Measurements from ENCODE around the gene PHAF1. TPM values are rescaled to one million over a fixed set of nuclear protein-coding genes. Genes with fewer than 3 reads are reported as not detected.
A peak's percentile ranks its signal among the peaks of the same experiment; 100 is the strongest.

The PHAF1 gene
- total RNA-seq, 1 donor: 16.0 TPM

GRCh38 chr16:67082100-67082499 is 27.6 kb upstream of the PHAF1 start:
- no peak for TF ChIP-seq CTCF (IDR thresholded peaks at IDR 0.05; ENCODE audit: insufficient read depth, low read depth, low read length)
- DNase-seq (ENCODE audit: low read depth): no peak
- H3K4me3 ChIP-seq (ENCODE audit: low read depth, low read length): no peak overlapping the region

- H3K4me3 ChIP-seq (ENCODE audit: low read depth, low read length): no peak overlapping the region
- no peak for TF ChIP-seq CTCF (IDR thresholded peaks at IDR 0.05; ENCODE audit: insufficient read depth, low read depth, low read length)
- DNase-seq (ENCODE audit: low read depth): no peak
These were observed 26.9 kb upstream of the PHAF1 start for GRCh38 chr16:67082891-67083290.

DNA sequence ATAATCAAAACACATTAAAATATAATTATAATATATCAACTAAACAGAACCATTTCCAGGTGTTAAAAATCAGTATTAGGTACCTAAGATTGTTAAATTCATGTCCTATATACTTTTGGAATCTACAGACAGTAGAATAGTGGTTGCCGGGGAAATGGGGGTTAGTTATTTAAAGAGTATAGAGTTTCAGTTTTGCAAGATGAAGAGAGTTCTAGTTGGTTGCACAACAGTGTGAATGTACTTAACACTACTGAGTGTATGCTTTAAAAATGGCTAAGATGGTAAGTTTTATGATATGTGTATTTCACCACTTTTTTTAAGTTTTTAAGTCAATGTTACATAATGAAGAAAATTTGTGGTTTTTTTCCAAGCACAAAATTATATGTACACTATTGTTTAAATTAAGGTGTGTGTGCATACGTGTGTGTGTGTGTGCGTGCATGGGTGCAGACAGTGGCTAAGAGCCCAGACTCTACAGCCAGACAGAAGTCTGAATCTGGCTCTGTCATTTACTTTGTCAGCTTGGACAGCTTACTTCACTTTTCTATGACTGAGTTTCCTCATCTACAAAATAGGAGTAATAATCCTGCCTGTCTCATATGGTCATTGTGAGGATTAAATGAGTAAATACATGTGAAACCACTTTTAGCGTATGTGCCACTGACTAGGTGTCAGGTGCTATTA is 25.3 kb upstream of the PHAF1 start:
- peak; percentile 66 for DNase-seq (ENCODE audit: low read depth)
- no peak overlapping the region for H3K4me3 ChIP-seq (ENCODE audit: low read depth, low read length)
- no peak for TF ChIP-seq CTCF (IDR thresholded peaks at IDR 0.05; ENCODE audit: insufficient read depth, low read depth, low read length)

- peak; percentile 37 for DNase-seq (ENCODE audit: low read depth)
- no peak overlapping the region for H3K4me3 ChIP-seq (ENCODE audit: low read depth, low read length)
- no peak for TF ChIP-seq CTCF (IDR thresholded peaks at IDR 0.05; ENCODE audit: insufficient read depth, low read depth, low read length)
These were observed 22.9 kb upstream of the PHAF1 start for GRCh38 chr16:67086822-67087221.

- no peak for TF ChIP-seq CTCF (IDR thresholded peaks at IDR 0.05; ENCODE audit: insufficient read depth, low read depth, low read length)
- H3K4me3 ChIP-seq (ENCODE audit: low read depth, low read length): no peak overlapping the region
These were observed 22.4 kb upstream of the PHAF1 start for GRCh38 chr16:67087291-67087690.

DNA sequence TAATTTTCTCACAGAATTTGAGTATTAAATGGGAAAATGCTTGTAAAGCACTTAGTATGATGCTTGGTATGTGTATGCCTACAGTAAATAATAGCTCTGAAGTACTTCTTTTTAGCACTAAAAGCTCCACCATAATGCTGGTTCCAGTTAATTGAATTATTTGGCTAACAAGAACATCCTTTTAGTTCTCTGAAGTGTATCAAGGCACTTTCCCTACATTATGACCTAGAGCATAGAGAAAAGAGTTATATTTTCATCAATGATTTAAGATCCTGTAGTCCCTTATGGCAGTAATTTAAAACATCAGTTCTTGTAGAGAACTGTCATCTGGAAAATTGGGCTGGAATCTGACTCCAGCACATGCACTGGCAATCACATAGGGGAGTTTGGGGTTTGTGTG is 21.9 kb upstream of the PHAF1 start:
- H3K4me3 ChIP-seq (ENCODE audit: low read depth, low read length): no peak overlapping the region
- no peak for DNase-seq (ENCODE audit: low read depth)
- TF ChIP-seq CTCF (IDR thresholded peaks at IDR 0.05; ENCODE audit: insufficient read depth, low read depth, low read length): no peak

More at GRCh38 chr16:67087291-67087690, 22.4 kb upstream of the PHAF1 start:
- DNase-seq (ENCODE audit: low read depth): no peak

- H3K4me3 ChIP-seq (ENCODE audit: low read depth, low read length): no peak overlapping the region
- no peak for TF ChIP-seq CTCF (IDR thresholded peaks at IDR 0.05; ENCODE audit: insufficient read depth, low read depth, low read length)
- no peak for DNase-seq (ENCODE audit: low read depth)
These were observed 21.2 kb upstream of the PHAF1 start for GRCh38 chr16:67088551-67088950.
